ENCODE data around the gene HSD17B11.
"Not testable (repeated sequence)": the region's sequence is repeated elsewhere in the genome, so short reads cannot be mapped to it uniquely, and the experiment has no call there.

Gene HSD17B11

DNA sequence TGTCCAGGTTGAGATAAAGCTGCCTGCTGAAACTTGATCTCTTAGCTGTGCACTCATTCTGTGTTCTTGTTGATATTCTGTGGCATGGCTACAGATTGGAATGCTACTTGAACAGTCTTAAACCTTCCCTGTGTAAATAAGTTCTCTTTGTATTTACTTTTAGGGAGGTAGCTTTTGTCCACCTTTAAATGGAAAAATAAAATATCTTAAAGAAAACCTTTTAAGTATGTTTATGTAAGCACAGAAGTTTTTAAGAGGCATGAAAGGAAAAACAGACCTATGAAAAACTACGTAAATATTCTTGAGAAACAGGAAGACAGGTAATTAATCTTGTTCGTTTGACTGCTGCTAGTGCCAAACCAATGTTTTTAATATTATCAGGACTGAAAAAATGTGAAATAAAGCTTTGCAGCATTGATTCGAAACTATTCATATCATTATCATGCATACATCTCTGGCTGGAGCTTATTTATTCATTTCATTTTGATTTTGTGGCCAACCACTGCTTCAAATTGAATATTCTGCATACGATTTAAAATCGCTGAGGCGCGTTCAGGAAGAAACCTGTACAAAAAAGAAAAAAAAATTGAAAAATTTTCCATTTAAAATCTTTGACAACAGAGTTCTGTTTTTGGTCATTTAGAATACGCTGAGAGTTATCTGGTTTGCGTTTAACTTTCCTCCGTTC, 86.1 kb downstream of the HSD17B11 start:
- peak in 1 of 5 experiments; percentile 71 for DNase-seq

- DNase-seq, result no peak
These were observed 91.1 kb downstream of the HSD17B11 start for GRCh38 chr4:87299898-87300297.

DNA sequence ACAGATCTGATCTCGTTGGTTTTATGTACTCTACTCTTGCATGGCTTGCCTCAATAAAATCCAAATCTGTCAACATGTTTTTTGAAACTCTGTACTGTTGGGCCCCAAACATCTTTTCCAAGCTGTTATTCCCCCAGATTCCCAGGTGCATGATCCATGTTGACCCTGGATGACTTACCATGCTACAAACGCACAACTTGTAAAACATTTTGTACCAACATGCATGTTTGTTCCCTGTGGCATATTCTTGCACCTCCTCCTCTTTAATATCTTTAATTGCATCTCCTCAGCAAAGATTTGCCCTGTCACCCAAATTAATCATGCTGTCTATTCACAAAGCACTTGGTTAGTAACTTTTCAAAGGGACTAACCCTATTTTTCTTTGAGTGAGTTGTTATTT, 92.6 kb downstream of the HSD17B11 start:
- no peak for DNase-seq

- not testable (repeated sequence) for DNase-seq
These were observed 96.1 kb downstream of the HSD17B11 start for GRCh38 chr4:87294911-87295310.

GRCh38 chr4:87293889-87294288, 97.1 kb downstream of the HSD17B11 start:
- not testable (repeated sequence) for DNase-seq

GRCh38 chr4:87286970-87287369, 104.0 kb downstream of the HSD17B11 start:
- DNase-seq, result no peak

Data from T-helper 2 cell (primary cell).